Activated T-cell treated with anti-CD3 and anti-CD28 coated beads, Interleukin-2, amount 50 U/mL, for 1 hour (primary cell): ENCODE results near the gene NT5DC2.

Source experiments
- DNase-seq: peaks from one replicate; pipeline ENCODE4 v3.0.0-alpha.2; 2020

Gene NT5DC2

GRCh38 chr3:52533623-52534280, at the start of gene NT5DC2:
TSS of gene NT5DC2 (minus strand) at chr3:52533857. CDS start at chr3:52533737, 120 bp downstream.
- DNase-seq, result peak; percentile 72

GRCh38 chr3:52574056-52574965, 40.7 kb upstream of the NT5DC2 start:
- DNase-seq, result no peak

- DNase-seq, result no peak
These were observed 38.6 kb upstream of the NT5DC2 start for GRCh38 chr3:52572221-52572620.

DNA sequence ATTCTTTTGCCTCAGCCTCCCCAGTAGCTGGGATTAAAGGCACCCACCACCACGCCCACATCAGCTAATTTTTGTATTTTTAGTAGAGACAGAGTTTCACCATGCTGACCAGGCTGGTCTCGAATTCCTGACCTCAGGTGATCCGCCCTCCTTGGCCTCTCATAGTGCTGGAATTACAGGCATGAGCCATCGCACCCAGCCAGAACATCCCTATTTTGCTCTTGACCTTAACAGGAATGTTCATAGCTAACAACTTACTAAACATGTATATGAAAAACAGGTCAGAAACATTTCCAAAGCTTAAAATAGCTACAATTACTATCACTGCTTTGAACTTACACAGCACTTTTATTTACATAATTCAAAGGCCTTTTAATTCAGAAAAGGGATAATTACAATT, 36.4 kb upstream of the NT5DC2 start:
- no peak for DNase-seq

GRCh38 chr3:52568069-52568468, 34.4 kb upstream of the NT5DC2 start:
- no peak for DNase-seq

DNA sequence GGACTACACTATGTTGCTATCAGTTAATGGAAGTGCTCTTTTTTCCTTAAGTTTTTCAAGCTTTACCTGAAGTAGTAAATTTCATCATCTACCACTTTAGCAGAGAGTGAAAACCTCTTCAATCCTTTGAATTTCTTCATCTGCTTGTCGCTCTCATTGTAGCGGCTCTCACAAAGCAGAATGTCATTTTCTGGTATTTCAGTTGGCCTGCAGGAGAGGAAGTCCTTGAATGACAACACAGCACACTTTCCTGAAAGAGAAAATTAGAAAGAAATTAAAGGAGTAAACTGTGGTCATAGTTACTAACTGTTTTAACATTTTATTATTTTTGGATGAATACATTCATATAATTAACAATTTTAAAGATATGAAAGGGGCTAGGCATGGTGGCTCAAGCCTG, 30.3 kb upstream of the NT5DC2 start:
- DNase-seq, result no peak

DNA sequence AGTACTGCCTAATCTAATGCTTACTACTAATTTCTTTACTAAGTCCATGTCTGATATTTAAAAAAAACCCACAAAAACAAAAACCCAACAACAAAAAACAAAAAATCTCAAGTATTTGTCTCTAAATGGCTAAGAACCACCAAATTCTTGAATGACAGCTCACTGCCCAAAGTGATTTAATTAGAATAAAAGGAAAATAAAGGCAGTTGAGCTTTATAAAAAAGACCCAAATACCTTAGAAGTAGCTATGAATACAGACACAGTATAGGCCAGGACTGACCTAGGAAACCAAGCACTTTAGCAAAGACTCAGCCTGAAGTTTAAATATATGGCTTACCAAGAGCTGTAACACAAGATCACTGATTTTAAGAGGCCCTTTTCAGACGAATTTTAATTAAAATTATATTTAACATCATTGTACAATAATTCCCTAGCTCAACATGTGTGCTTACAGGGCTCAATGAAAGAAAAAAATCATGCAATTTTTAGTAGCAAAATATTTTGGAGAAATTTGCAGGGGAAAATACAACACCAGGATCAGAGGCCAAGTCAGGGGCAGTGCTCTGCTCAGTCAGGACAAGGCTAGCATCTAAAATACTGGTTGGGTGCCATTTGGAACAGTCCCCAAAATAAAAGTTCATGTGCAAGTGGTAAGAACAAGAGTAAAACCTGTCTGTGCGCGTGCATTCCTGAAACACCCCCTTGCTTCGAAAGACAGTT, 27.5 kb upstream of the NT5DC2 start:
- no peak for DNase-seq

DNA sequence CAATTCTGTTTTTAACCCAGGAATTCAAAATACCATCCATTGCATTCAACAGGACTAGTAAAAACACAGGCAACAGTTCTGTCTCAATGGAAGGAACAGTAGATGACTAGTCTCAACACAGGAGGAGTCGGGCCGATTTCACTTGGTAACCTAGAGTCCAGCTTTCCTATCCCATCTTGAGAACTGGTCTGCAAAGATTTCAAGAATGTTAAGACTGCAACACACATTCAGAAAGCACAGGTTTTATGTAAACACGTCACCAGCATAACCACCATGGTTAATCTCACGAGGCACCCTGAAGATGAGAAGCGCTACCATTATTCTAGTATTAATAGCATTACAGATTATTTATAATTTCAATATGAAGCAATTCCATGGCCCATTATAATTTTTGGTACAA, 24.8 kb upstream of the NT5DC2 start:
- DNase-seq, result no peak

DNA sequence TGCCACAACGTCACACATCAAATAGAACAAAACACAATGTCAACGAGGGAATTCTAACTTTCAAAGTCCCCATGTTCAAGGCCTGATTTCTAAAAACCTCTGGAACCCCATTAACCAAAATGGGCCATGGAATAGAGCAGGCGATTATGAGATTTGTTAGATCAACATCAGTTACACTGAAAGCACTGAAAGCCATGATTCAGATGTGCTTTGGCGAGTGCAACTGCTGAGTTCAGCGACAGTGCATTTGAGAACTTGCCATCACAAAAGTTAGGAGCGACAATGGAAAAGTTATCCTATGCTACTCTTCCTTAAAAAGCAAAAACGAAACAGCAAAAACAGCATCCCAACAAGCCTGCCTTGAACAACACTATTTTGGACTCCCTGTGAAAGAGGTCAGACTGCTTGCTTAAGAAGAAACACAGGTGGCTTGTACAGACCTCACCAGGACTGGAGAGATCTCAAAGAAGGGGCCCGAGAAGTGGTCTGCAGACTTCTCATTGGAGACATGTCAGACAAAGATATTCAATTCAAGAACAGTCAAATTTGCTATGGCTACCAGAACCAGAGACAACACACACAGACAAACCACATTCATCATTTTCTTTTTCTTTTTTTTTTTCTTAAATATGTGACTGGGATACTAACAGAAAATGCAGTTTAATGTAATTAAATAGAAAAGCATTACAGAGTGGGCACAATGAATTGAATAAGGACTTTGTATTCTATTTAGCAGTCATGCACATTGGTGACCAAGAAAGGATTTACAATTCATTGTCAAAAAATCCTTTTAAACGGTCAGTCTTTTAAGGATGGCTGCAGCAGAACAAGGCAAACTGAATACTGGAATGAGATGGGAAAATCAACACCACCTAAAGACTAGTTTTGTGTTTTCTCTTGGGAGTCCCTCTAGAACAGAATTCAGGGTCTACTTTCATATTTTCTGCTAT, 23.6 kb upstream of the NT5DC2 start:
- DNase-seq, result no peak

- DNase-seq, result no peak
These were observed 21.4 kb upstream of the NT5DC2 start for GRCh38 chr3:52555056-52555455.

- DNase-seq, result no peak
These were observed 20.5 kb upstream of the NT5DC2 start for GRCh38 chr3:52554026-52554755.

GRCh38 chr3:52552089-52552488, 18.4 kb upstream of the NT5DC2 start:
- DNase-seq, result no peak

DNA sequence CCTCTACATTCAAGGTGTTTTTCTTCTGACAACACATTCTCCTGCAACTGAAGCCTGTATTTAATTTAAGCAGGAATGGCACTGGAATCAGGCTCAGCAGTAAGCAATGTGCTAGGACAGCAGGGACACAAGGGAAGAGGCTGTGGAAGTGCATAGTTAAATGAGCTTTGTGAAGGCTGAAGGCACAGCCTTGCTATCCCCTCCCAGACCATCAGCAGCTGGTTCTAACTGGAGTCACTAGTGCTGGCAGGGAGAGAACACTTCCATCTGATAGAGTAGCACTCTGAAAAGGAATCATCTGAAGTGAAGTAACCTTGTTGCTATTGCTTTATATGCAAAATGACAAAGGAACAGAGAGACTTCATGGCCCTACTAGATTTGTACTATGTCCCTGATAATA, 17.5 kb upstream of the NT5DC2 start:
- no peak for DNase-seq

DNA sequence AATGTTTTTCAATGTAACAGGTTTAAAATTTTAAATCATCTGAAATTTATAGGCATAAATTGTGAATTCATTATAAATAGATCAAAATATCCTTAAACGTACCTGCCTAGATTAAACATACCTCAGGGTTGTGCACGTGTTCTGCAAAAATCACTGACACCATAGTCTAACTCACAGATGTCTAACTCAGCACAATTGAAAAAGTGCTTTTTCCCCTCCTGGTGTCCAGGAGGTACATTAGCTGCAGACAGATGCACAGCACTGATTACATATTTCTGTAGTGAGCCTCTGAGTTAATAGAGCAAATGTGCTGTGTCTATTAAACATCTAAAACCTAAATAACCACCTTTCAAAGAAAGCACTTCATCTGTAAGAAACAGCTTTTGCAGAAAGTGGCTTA, 13.5 kb upstream of the NT5DC2 start:
- no peak for DNase-seq

DNA sequence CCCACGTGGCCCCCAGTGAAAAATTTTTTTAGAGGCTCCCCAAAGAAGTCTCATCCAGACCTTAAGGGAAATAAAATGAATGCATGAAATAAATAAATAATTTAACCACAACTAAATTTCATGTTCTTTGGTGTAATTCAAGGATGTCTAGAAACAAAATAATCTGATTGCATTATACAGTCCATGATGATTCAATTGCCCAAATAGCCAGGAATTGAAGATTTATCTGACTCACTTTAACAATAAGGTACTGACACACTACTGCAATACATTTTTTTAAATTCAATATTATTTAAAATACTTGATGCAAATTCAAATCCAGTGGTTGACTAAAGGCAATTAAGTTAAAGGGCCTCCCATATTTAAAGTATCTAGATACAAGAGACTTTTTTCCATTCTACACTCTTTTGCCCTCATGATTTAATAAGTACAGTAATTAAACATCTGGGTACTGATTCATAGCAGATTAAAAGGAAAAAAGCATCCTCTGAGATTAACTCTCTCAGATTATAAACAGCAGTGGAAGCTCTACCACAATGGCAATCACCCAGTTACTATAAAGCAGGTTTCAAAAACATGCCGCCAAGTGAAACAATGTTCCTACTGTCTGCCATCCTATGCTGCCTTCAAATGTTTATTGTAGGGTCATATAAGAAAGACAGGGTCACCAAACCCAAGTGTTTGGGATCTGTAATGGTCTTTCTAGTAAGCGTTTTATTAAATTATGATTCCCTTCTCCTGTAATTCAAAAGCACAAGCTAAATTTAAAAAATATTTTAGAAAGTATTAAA, 12.6 kb upstream of the NT5DC2 start:
- no peak for DNase-seq

GRCh38 chr3:52544937-52545336, 11.3 kb upstream of the NT5DC2 start:
- no peak for DNase-seq

DNA sequence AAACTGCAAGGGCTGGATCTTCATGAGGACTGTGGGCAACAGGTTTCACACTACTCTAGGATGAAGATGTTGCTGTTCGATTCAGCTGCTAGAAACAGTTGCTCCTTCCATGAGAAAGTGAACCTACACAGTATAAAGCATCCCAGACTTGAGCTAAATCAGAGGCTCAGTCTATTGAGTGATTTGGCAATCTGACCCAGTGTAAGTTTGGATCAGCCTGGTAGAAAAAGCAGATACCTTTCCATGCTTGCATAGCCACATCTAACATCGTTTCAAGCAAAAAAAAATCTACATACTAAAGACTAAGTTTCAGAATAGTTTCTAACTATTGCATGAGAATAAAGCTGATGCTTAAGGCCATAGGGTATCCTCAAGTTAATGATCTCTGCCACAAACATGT, 7.4 kb upstream of the NT5DC2 start:
- no peak for DNase-seq

- DNase-seq, result no peak
These were observed 5.5 kb upstream of the NT5DC2 start for GRCh38 chr3:52539010-52539653.

DNA sequence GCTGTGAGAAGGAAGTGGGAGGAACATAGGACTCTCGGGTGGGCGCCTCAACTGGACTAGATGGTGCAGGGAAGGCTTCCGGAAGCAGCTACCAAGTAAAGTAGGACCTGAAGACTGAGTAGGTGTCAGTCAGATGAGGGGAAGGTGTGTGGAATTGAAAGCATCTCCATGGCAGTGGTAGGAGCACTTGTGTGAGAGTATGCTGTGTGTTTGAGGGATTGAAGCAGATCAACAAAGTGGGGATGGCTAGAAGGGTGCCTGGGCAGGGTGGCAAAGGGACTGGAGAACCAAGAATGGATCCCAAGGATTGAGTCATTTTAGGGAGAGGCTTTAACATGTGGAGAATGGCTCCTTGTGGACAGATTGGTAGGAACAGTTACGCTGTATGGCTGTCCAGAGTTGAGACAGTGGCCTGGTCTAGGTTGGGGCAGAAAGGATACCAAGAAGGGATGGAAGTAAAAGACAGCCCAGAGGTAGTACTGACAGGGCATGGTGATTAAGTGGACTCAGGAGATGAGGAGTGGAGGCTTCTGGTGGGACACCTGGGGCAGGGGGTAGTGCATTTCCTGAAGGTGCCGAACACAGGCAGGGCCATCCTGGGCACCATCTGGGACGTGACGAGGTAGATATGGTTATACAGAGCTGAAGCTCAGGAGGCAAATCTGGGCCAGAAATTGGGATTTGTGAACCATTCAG, 4.2 kb upstream of the NT5DC2 start:
- peak; percentile 16 for DNase-seq

DNA sequence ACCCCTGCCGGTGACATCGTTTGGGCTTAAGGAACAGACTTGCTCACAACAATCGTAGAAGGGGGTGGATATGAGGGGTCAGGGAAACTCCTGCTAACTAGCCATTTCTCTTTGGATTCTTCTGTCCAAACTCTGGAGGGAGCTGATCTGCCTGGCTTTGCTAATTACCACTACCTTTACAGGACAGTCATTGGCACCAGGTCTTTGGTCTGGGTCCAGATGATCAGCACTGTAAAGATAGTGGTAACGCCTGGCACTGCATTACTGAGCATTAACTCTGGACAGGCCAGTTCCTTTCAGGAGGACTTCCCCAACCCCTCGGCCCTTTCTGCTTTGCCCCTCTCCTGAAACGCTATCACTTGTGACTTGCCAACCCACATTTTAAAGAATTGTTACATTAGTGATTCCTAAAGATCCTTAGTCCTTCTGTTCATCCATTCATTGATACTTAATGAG, 3.5 kb upstream of the NT5DC2 start:
- DNase-seq, result no peak
